Activated naive CD8-positive, alpha-beta T cell treated with anti-CD3 and anti-CD28 coated beads, Interleukin-2, amount 50 U/mL, for 24 hours (primary cell): Measurements from ENCODE around the gene SESN3.

Experiments
- ATAC-seq: fragments of 150-1000 bp; cut with Tn5 transposase; one replicate; pipeline ENCODE4 v1.10.0; 2021
- DNase-seq: peaks from one replicate; pipeline ENCODE4 v3.0.0; 2021
- H3K27ac Mint-ChIP-seq: one replicate; pipeline ENCODE4 v1.8.0; 2021; ENCODE audit warnings: mild to moderate bottlenecking, mixed read lengths
- H3K27me3 Mint-ChIP-seq: one replicate; pipeline ENCODE4 v1.8.0; 2021; ENCODE audit warnings: mixed read lengths
- H3K36me3 Mint-ChIP-seq: one replicate; pipeline ENCODE4 v1.8.0; 2021; ENCODE audit warnings: low read depth, mixed read lengths
- H3K4me1 Mint-ChIP-seq: one replicate; pipeline ENCODE4 v1.8.0; 2021; ENCODE audit warnings: mixed read lengths
- H3K4me3 Mint-ChIP-seq: one replicate; pipeline ENCODE4 v1.8.0; 2021; ENCODE audit warnings: mild to moderate bottlenecking, moderate library complexity, mixed read lengths
- H3K9me3 Mint-ChIP-seq: one replicate; pipeline ENCODE4 v1.8.0; 2021; ENCODE audit warnings: mixed read lengths

Gene SESN3

DNA sequence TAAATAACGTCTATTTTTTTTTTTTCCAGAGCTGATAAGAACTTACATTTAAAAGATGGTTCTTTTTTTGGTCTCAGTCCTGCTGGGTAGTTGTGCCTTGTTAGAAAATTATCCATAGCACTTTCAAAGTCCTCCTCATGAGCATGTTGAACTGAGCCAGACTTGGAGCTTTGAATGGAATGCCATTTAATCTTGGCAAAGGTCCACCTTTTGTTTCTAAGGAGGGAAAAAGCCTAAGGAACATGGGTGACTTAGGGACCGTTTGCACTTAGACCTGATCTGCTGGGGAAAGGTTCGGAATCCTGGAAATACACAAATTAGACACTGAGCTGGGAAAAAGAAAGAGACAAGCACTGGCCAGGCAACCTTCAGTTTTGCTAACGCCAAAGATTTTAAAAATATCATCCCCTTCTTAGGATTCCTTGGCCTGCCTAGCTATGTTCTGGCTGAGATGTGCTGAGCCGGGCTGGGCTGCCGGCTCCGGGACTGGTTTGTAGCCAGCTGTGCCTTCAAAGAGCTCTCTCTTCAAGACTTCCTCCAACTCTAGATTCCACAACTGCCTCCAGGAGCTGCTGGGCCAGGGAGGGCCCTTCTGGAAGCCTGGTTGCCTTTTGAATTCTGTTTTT lies 74.0 kb downstream of the SESN3 start:
- Mint-ChIP-seq H3K4me3 (no peak overlapping the region), H3K4me1 (peaks cover 36% of the 10 kb centered on the region), H3K27me3 (no peaks in the 10 kb centered on the region), H3K36me3 (peaks cover 3% of the 10 kb centered on the region), H3K9me3 (no peaks in the 10 kb centered on the region), H3K27ac (no peak overlapping the region)
- DNase-seq = no peak
- ATAC-seq = no peak

DNA sequence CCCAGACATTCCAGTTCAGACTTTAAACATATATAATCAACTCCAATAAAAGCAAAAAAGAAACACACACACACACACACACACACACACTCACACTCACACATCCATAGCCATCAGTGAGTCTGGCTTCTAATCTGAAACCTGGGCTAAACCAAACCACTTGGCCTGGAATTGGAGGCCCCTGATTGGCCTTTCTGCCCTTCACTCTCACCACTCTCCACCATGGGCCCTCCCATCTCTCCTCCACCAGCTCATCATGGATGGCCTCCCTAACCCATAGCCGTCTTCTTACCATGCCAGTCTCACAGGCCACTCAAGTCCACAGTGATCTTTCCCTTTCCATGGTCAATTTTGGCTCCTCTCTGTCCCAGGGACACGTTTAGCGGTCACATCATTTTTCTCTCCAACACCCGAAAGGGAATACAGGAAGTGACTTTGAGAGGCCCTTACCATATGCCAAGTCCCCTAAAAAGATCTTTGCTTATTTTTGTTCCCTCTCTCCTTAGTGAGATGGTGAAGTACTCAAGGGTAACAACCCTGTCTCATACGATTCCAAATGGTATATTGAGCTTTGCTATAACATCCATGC lies 74.8 kb downstream of the SESN3 start:
- Mint-ChIP-seq H3K27ac (no peak overlapping the region), H3K4me1 (peaks cover 43% of the 10 kb centered on the region), H3K4me3 (no peak overlapping the region)

DNA sequence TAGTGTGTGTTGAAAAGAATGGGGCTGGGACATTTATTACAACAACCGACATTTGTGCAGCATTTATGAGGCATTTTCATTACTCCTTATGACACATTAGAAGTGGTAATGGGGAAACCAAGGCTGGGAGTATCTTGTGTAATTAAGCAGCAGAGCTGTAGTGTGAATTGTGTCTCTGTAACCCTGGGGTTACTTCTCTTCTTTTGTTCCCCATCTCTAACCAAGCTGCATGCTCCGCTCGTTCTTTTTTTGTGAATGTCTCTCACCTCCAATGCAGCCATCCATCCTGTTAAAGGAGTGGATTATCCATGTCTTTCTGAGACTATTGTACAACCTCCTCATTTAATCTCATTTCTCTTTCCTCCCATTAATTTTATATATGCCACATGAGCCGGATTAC lies 75.6 kb downstream of the SESN3 start:
- H3K4me1 Mint-ChIP-seq = peaks cover 45% of the 10 kb centered on the region
- no peaks in the 10 kb centered on the region for H3K36me3 Mint-ChIP-seq
- ATAC-seq (no peak), DNase-seq (no peak)
- no peaks in the 10 kb centered on the region for H3K9me3 Mint-ChIP-seq
- no peak overlapping the region for H3K4me3 Mint-ChIP-seq
- no peaks in the 10 kb centered on the region for H3K27me3 Mint-ChIP-seq
- no peak overlapping the region for H3K27ac Mint-ChIP-seq

More for the DNA sequence above, 74.8 kb downstream of the SESN3 start:
- Mint-ChIP-seq H3K36me3 (no peaks in the 10 kb centered on the region), H3K9me3 (no peaks in the 10 kb centered on the region), H3K27me3 (no peaks in the 10 kb centered on the region)
- no peak for DNase-seq
- ATAC-seq = no peak

DNA sequence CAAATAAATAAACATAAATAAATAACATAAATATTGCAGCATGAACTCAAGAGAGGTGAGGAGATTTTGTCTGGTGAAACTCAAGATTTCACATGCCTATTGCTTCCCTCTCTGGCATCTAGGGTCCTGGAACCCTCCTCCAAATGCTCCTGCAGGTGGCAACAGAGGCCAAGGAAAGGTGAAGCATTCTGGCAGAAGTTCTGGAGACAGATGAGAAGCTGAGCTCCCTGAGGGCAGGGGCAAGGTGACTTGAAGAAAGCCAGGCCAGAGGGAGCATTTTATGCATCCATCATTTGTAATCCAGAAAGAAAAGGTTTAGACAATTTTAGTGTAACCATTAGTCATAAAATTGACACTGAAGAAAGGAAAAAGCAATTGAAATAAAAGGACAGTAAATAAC lies 76.5 kb downstream of the SESN3 start:
- ATAC-seq (no peak), DNase-seq (peak; percentile 63)
- Mint-ChIP-seq H3K27me3 (peaks cover 2% of the 10 kb centered on the region), H3K4me1 (peaks cover 49% of the 10 kb centered on the region), H3K9me3 (no peaks in the 10 kb centered on the region), H3K4me3 (no peak overlapping the region), H3K27ac (no peak overlapping the region), H3K36me3 (no peaks in the 10 kb centered on the region)

DNA sequence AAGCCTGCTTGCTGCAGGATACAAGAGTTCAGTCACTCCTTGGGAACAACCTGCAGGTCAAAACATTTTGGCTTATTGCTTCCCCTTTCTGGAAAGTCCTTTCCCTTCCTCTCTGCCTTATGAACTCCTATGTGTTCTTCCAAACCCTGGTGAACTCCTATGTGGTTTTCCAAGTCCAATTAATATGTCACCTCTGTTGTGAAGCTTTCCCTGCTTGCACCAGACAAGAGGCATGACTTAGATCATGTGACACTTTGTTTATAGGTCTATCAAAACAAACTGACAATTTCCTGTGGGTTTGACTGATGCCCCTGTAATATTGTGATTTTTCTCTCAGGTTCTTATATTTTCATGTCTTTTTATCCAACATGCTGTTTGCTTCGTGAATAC lies 77.2 kb downstream of the SESN3 start:
- DNase-seq = no peak
- H3K27ac Mint-ChIP-seq = peak overlapping the region; percentile 84
- H3K36me3 Mint-ChIP-seq = no peaks in the 10 kb centered on the region
- H3K4me3 Mint-ChIP-seq = peak overlapping the region; percentile 83
- no peaks in the 10 kb centered on the region for H3K9me3 Mint-ChIP-seq
- ATAC-seq = no peak
- peaks cover 54% of the 10 kb centered on the region for H3K4me1 Mint-ChIP-seq
- H3K27me3 Mint-ChIP-seq = peaks cover 3% of the 10 kb centered on the region

DNA sequence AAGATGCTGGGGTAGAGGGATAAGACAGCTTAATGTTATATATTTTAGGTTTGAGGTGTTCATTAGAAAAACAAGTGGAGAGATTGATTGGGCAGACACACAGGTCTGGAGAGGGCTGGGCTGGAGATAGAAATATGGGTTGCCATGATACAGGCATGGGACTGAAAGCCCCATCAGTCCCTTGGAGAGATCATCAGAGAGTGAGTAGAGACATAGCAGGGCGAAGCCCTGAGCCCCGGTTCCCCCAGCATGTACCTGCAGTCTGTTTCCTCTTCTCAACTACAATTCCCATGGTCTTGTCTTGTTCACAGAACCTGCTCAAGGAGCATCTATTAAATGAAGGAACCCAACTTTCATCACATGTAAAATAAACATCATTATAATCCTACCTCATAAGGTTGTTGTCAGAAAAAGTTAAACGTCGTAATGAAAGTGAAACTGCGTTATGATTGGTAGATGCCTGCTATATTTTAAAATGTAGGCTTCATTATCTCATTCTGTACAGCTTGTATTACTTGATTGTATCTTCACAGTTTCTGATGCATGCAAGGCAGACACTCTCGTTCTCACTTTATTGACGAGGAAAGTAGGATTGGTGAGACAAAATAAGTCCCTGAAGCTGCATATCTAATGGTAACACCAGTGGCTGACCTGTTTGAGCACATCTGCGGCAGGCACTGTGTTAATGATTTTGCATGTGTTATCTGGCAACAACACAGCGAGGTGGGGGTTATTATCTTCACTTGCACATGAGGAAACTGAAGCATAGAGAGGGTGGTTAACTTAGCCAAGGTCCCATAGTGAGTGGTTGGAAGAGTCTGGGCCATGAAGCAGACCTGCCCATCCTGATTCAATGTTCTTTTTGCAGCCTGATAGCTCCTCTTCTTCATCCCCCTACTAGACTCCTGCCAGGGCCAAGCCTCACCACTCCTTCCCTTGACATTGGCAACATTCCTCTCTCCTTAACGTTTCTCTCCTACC lies 77.8 kb downstream of the SESN3 start:
- Mint-ChIP-seq H3K36me3 (no peaks in the 10 kb centered on the region), H3K4me1 (peaks cover 56% of the 10 kb centered on the region), H3K27ac (peak overlapping the region; percentile 84), H3K9me3 (no peaks in the 10 kb centered on the region), H3K27me3 (peaks cover 3% of the 10 kb centered on the region), H3K4me3 (peak overlapping the region; percentile 83)
- DNase-seq (no peak), ATAC-seq (no peak)

DNA sequence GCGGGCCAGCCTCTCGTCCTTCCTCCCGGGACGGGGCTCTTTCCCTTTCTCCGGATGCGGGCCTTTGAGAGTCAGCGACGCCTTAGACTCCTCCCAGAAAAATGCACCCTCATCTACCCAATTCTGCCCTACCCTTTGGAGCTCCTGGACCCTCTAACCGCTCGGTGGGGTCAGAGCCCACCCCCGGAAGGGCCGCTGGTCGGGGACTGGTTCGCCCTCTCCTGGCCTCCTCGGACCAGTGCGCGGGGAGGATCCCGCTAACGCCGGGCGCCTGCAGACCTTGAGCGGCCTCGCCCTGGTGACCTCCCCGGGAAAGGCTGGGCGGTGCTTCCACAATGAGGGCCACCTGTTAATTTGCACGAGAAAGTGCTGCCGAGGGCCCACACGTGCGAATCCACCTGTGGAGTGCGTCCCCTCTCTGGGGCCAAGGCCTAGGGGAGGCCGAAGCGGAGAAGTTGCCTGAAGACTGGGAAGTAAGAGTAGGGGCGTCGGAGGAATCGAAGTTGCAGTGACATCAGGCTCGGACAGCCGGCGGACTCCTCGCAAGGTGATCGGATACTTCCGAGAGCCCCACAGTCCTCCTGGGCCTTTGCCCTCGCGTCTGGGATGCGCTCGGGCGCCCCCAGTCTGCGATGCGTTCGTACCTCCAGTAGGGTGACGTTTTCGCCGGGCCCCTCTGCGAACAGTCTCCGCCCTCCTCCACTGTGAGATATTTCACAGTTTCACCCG lies 79.9 kb downstream of the SESN3 start:
- H3K27me3 Mint-ChIP-seq = peaks cover 10% of the 10 kb centered on the region
- no peaks in the 10 kb centered on the region for H3K36me3 Mint-ChIP-seq
- H3K9me3 Mint-ChIP-seq = no peaks in the 10 kb centered on the region
- peak overlapping the region; percentile 84 for H3K27ac Mint-ChIP-seq
- H3K4me3 Mint-ChIP-seq = peak overlapping the region; percentile 84
- peak; percentile 92 for ATAC-seq
- peak; percentile 89 for DNase-seq
- H3K4me1 Mint-ChIP-seq = peaks cover 54% of the 10 kb centered on the region

DNA sequence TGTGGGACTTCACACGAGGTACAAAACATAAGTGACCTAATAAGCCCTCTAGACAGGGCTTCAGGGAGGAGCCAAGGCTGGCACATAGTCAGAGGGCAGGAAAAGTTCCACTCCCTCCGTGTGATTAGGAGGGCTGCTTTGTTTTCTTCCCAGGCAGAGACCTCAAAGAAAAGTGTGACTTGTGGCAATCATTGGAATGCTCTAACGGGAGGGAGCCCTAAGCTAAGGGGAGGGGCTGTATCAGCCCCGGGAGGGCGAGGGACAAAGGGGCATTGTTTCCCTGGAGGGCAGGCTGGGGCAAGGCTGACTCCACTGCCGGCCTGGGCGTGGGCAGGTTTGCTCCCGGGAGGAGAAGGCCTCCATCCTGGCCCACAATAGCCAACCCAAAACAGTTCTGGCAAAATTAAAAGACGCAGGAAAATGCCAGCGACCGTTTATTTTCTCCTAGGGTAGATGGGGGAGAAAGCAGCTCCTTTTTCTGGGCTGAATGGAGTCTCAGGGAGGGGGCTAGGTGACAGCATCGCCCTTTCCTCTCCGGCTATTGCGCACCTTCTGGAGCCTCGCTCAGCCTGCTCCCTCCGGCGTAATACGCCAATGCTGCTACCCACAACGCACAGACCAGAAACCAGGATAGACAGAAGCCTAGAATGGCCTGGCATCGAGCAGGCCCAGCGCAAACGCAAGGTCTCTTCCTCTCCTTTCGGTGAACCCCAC lies 81.2 kb downstream of the SESN3 start:
- Mint-ChIP-seq H3K36me3 (no peaks in the 10 kb centered on the region), H3K27me3 (peaks cover 17% of the 10 kb centered on the region), H3K4me1 (peaks cover 52% of the 10 kb centered on the region), H3K4me3 (peak overlapping the region; percentile 84), H3K27ac (peak overlapping the region; percentile 57), H3K9me3 (no peaks in the 10 kb centered on the region)
- DNase-seq = no peak
- ATAC-seq = no peak

DNA sequence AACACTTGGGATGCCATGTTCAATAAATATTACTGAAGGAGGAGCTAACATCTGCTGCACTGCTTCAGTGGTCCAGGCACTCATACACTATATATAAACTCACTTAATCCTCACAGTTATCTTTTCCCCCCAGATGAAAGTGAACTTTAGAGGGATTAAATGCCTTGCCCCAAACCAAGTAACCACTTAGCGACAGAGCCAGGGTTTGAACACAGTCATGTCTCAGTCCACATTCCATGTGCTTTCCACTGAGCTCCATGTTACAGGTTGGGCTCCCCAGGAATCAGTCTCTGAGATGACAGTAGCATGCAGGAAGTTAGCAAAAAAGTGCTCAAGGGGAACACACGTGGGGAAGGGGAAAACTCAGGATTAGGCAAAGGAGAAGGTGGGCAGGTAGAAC lies 82.1 kb downstream of the SESN3 start:
- no peaks in the 10 kb centered on the region for H3K36me3 Mint-ChIP-seq
- no peak overlapping the region for H3K4me3 Mint-ChIP-seq

DNA sequence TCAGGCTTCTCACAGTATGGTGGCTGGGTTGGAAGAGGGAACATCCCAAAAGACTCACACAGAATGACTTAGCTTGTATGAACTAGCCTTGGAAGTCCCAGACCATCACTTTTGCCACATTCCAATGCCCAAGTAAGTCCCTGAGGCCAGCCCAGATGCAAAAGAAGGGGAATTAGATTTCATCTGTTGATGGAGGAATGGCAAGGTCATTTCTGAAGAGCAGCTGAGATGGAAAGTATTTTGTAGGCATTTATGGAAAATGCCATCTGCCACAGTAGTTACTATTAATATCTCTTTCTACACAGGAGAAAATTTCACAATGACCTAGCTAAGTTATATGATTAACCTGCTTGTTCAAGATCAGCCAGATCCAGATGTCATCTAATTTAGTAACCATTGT lies 82.6 kb downstream of the SESN3 start:
- Mint-ChIP-seq H3K27ac (no peak overlapping the region), H3K9me3 (no peaks in the 10 kb centered on the region), H3K4me1 (peaks cover 48% of the 10 kb centered on the region), H3K27me3 (peaks cover 25% of the 10 kb centered on the region), H3K4me3 (no peak overlapping the region), H3K36me3 (no peaks in the 10 kb centered on the region)
- DNase-seq (no peak), ATAC-seq (no peak)

More for the DNA sequence above, 82.1 kb downstream of the SESN3 start:
- Mint-ChIP-seq H3K27me3 (peaks cover 25% of the 10 kb centered on the region), H3K27ac (no peak overlapping the region), H3K9me3 (no peaks in the 10 kb centered on the region), H3K4me1 (peaks cover 53% of the 10 kb centered on the region)
- no peak for DNase-seq
- ATAC-seq = no peak

DNA sequence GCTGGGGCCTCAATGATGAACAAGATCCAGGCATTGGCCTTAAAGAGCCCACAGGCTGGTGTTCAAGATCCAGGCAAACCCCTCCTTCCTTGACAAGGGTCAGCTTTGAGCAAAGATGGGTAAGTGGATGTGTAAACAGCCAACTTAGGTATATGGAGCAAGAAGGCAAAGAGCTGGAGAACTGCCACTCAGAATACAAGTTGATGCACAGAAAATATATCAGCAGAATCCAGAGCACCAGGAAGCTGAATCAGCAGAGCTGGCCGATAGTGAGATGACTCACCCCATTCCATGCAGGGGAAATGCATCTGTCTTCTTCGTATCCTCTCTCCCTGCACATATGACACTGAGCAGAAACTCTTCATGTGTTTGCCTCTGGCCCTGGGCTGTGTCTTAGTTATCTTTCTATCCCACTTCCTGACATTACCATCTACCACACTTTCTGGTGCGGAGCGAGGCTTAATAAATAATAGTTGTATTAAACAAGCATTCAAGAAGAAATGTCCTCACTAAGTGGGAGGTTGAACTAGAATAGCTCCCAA lies 83.6 kb downstream of the SESN3 start:
- H3K27ac Mint-ChIP-seq = no peak overlapping the region
- no peak overlapping the region for H3K4me3 Mint-ChIP-seq
- H3K27me3 Mint-ChIP-seq = peaks cover 25% of the 10 kb centered on the region
- H3K36me3 Mint-ChIP-seq = no peaks in the 10 kb centered on the region
- H3K9me3 Mint-ChIP-seq = no peaks in the 10 kb centered on the region
- no peak for DNase-seq
- no peak for ATAC-seq
- peaks cover 38% of the 10 kb centered on the region for H3K4me1 Mint-ChIP-seq

DNA sequence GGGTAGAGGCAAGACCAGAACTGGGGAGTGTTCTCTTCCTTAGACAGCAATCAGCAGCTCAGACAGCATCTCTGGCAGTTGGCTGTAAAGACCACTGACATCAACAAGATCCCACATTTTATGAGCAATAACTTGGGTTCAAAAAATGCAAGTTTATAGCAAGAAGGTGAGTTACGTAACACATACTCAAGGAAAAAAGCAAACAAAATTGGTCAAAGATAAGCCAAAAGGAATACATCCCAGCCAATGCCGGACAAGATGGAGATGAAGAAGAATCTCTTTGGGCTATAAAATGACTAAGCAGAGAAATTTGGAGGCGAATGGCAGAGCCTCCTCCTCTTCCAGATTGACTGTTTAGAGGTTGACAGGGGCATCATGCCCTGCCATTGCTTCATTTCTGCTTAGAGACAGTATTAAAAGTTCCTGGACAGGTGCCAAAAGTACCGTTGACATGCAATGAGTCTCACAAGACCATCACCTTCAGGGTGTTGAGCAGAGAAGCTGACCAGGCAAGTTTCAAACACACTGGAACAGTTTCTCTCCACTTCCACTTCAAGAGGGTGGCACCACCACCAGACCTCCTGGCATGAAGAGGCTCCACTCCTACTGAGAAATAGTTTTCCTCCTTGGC lies 85.5 kb downstream of the SESN3 start:
- Mint-ChIP-seq H3K27ac (no peak overlapping the region), H3K4me3 (no peak overlapping the region), H3K27me3 (peaks cover 25% of the 10 kb centered on the region), H3K9me3 (no peaks in the 10 kb centered on the region), H3K36me3 (no peaks in the 10 kb centered on the region), H3K4me1 (peaks cover 30% of the 10 kb centered on the region)
- no peak for DNase-seq
- no peak for ATAC-seq
